ENCODE data around the gene COL6A1. TPM values are rescaled to one million over a fixed set of nuclear protein-coding genes. Genes with fewer than 3 reads are reported as not detected.

The COL6A1 gene
- total RNA-seq, 1 donor from 2014 or later, result 12.9 TPM

- DNase-seq (ENCODE audit: low read depth) (no peak), FAIRE-seq (no peak)
- no peaks in the 10 kb centered on the region for H3K27me3 ChIP-seq (ENCODE audit: control insufficient read depth, insufficient read depth, low read length)
- H3K4me3 ChIP-seq (ENCODE audit: low read depth, low read length), result no peak overlapping the region
- TF ChIP-seq CTCF (IDR thresholded peaks at IDR 0.05; ENCODE audit: insufficient read depth, low read length, severe bottlenecking), result no peak
- no peaks in the 10 kb centered on the region for H3K36me3 ChIP-seq (ENCODE audit: control insufficient read depth, insufficient read depth, low read length)
Measured at GRCh38 chr21:46007492-46007868, 25.9 kb downstream of the COL6A1 start.

DNA sequence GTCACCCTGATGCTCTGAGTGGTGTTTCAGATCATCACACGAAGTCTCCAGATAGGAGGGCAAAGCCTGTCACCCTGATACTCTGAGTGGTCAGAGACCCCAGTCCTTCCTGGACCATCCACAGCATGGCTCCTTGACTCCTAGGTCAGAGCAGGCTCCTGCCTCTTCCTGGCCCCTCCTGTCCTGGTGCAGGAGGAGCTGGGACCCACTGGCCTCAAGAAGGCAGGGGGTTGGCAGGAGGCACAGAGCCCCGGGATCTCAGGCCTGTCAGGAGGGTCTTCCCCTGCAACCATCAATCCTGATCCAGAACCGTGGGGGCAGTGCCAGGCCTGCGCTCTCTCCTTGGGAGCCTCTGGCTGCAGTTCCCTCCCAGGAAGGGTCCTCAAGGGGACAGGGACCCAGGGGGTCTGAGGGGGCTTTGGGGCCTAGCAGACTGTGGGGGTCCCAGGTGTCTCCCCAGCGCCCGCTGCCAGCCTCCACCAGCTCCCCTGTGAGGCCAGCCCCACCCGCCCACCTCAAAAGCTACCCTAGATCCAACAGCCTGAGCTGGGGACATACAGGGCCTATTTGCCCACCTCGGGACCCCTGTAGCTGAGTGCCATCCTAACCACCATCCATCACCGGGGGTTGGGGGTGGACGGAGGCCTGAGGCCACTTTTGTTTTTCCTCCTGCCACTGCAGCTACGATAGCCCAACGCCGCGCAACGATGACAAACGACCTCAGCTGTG is 27.5 kb downstream of the COL6A1 start:
- DNase-seq (ENCODE audit: low read depth) (no peak), FAIRE-seq (no peak)
- Histone ChIP-seq H3K4me3 (ENCODE audit: low read depth, low read length) (no peak overlapping the region), H3K27me3 (ENCODE audit: control insufficient read depth, insufficient read depth, low read length) (no peaks in the 10 kb centered on the region), H3K36me3 (ENCODE audit: control insufficient read depth, insufficient read depth, low read length) (no peaks in the 10 kb centered on the region)
- no peak for TF ChIP-seq CTCF (IDR thresholded peaks at IDR 0.05; ENCODE audit: insufficient read depth, low read length, severe bottlenecking)

GRCh38 chr21:46009951-46010705 is 28.6 kb downstream of the COL6A1 start:
- H3K4me3 ChIP-seq (ENCODE audit: low read depth, low read length), result no peak overlapping the region
- TF ChIP-seq CTCF (IDR thresholded peaks at IDR 0.05; ENCODE audit: insufficient read depth, low read length, severe bottlenecking), result no peak
- DNase-seq (ENCODE audit: low read depth) (no peak), FAIRE-seq (no peak)
- no peaks in the 10 kb centered on the region for H3K36me3 ChIP-seq (ENCODE audit: control insufficient read depth, insufficient read depth, low read length)
- no peaks in the 10 kb centered on the region for H3K27me3 ChIP-seq (ENCODE audit: control insufficient read depth, insufficient read depth, low read length)

- FAIRE-seq (no peak), DNase-seq (ENCODE audit: low read depth) (no peak)
- Histone ChIP-seq H3K4me3 (ENCODE audit: low read depth, low read length) (no peak overlapping the region), H3K36me3 (ENCODE audit: control insufficient read depth, insufficient read depth, low read length) (no peaks in the 10 kb centered on the region), H3K27me3 (ENCODE audit: control insufficient read depth, insufficient read depth, low read length) (no peaks in the 10 kb centered on the region)
- no peak for TF ChIP-seq CTCF (IDR thresholded peaks at IDR 0.05; ENCODE audit: insufficient read depth, low read length, severe bottlenecking)
Measured at GRCh38 chr21:46011267-46011967, 29.8 kb downstream of the COL6A1 start.

GRCh38 chr21:46012154-46012553 is 30.6 kb downstream of the COL6A1 start:
- no peak for DNase-seq (ENCODE audit: low read depth)
- no peak for FAIRE-seq
- no peaks in the 10 kb centered on the region for H3K27me3 ChIP-seq (ENCODE audit: control insufficient read depth, insufficient read depth, low read length)
- no peak for TF ChIP-seq CTCF (IDR thresholded peaks at IDR 0.05; ENCODE audit: insufficient read depth, low read length, severe bottlenecking)
- H3K36me3 ChIP-seq (ENCODE audit: control insufficient read depth, insufficient read depth, low read length), result no peaks in the 10 kb centered on the region
- no peak overlapping the region for H3K4me3 ChIP-seq (ENCODE audit: low read depth, low read length)

Data from bronchial epithelial cell (primary cell).